Nephron (organoid): ENCODE results near the gene WDR44.
"Not testable (repeated sequence)": the region's sequence is repeated elsewhere in the genome, so short reads cannot be mapped to it uniquely, and the experiment has no call there.

Experiments used
- H3K27ac Mint-ChIP-seq, 3 experiments: 2 replicates each; pipeline ENCODE4 v1.8.0; 2020; ENCODE audit warnings: mixed read lengths in 3 of 3, mild to moderate bottlenecking in 2 of 3, moderate library complexity in 1 of 3
- H3K27me3 Mint-ChIP-seq: 2 replicates; pipeline ENCODE4 v1.8.0; 2021; ENCODE audit warnings: low read depth, mild to moderate bottlenecking, moderate library complexity, mixed read lengths
- H3K36me3 Mint-ChIP-seq: 2 replicates; pipeline ENCODE4 v1.8.0; 2020; ENCODE audit warnings: low read depth, mixed read lengths
- H3K4me1 Mint-ChIP-seq: 2 replicates; pipeline ENCODE4 v1.8.0; 2020; ENCODE audit warnings: mixed read lengths
- H3K4me3 Mint-ChIP-seq, 3 experiments: 2 replicates each; pipeline ENCODE4 v1.8.0; 2020; ENCODE audit warnings: mild to moderate bottlenecking in 3 of 3, mixed read lengths in 3 of 3, moderate library complexity in 2 of 3
- H3K9me3 Mint-ChIP-seq: 2 replicates; pipeline ENCODE4 v1.8.0; 2020; ENCODE audit warnings: mixed read lengths
- TF ChIP-seq, protein P1 (sequence below), 3 experiments: fragments of 200-600 bp; sonication (generic); IDR thresholded peaks; one replicate each; pipeline ENCODE4 v1.5.0; 2021; ENCODE audit warnings: antibody characterized with exemption in 3 of 3; ENCODE audit not compliant: unreplicated experiment in 3 of 3

Gene WDR44

DNA sequence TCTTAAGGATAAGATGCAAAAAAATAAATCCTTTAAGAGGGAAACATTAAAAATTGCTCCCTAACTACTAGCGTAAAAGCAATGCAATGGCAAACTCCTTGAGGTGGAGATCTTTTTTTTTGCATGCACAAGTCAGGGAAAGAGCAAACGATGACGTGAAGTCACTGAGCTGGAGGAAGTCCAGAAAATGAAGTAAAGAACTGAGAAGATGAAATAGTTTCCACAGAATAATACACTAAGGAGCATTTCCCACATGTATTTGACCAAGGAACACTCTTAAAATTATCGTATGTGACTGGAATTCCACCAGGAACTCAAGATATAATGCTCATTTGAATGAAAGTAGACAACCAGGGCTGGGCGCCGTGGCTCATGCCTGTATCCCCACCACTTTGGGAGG, 128.7 kb downstream of the WDR44 start:
- Mint-ChIP-seq H3K36me3 (no peaks in the 10 kb centered on the region), H3K4me3 (no peak overlapping the region), H3K27me3 (peaks cover 5% of the 10 kb centered on the region), H3K27ac (no peak overlapping the region), H3K4me1 (no peaks in the 10 kb centered on the region), H3K9me3 (peaks cover 6% of the 10 kb centered on the region)
- TF ChIP-seq, protein P1, sequence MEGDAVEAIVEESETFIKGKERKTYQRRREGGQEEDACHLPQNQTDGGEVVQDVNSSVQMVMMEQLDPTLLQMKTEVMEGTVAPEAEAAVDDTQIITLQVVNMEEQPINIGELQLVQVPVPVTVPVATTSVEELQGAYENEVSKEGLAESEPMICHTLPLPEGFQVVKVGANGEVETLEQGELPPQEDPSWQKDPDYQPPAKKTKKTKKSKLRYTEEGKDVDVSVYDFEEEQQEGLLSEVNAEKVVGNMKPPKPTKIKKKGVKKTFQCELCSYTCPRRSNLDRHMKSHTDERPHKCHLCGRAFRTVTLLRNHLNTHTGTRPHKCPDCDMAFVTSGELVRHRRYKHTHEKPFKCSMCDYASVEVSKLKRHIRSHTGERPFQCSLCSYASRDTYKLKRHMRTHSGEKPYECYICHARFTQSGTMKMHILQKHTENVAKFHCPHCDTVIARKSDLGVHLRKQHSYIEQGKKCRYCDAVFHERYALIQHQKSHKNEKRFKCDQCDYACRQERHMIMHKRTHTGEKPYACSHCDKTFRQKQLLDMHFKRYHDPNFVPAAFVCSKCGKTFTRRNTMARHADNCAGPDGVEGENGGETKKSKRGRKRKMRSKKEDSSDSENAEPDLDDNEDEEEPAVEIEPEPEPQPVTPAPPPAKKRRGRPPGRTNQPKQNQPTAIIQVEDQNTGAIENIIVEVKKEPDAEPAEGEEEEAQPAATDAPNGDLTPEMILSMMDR (IDR thresholded peaks at IDR 0.05; ENCODE audit: unreplicated experiment in 3 of 3) = no peak

DNA sequence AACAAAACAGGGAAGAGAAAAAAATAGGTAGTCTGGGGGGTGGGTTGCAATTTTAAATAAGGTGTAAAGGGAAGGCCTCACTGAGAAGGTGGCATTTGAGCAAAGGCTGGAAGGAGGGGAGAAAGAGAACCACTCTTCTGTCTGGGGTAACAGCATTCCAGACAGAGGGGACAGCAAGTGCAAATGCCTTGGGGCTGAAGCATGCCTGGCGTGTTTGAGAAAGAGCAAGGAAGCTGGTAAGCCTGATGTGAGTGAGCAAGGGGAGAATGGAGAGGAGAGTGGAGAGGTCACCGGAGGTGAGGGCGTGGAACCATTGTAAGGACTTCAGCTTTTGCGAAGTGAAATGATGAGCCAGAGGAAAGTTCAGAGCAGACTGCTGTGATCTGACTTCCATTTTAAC, 130.0 kb downstream of the WDR44 start:
- Mint-ChIP-seq H3K27ac (no peak overlapping the region), H3K9me3 (peaks cover 6% of the 10 kb centered on the region), H3K4me3 (no peak overlapping the region), H3K27me3 (peaks cover 5% of the 10 kb centered on the region), H3K36me3 (no peaks in the 10 kb centered on the region), H3K4me1 (peaks cover 7% of the 10 kb centered on the region)
- TF ChIP-seq, protein P1 (IDR thresholded peaks at IDR 0.05; ENCODE audit: unreplicated experiment in 3 of 3) = no peak

DNA sequence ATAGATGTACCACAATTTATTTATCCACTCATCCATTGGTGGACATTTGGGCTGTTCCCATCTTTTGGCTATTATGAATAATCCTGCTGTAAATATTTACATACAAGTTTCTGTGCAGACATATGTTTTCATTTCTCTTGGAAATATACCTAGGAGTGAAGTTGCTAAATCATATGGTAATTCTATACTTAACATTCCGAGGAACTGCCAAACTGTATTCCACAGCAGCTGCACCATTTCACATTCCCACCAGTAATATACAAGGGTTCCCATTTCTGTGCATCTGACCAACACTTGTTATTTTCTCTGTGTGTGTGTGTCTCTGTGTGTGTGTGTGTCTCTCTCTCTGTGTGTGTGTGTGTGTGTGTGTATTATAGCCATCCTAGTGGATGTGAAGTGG, 134.3 kb downstream of the WDR44 start:
- Mint-ChIP-seq H3K27ac (peak overlapping the region in 1 of 3 experiments; percentile 24), H3K36me3 (no peaks in the 10 kb centered on the region), H3K9me3 (peaks cover 3% of the 10 kb centered on the region), H3K27me3 (peaks cover 5% of the 10 kb centered on the region), H3K4me3 (no peak overlapping the region), H3K4me1 (peaks cover 7% of the 10 kb centered on the region)
- TF ChIP-seq, protein P1 (IDR thresholded peaks at IDR 0.05; ENCODE audit: unreplicated experiment in 3 of 3) = no peak

DNA sequence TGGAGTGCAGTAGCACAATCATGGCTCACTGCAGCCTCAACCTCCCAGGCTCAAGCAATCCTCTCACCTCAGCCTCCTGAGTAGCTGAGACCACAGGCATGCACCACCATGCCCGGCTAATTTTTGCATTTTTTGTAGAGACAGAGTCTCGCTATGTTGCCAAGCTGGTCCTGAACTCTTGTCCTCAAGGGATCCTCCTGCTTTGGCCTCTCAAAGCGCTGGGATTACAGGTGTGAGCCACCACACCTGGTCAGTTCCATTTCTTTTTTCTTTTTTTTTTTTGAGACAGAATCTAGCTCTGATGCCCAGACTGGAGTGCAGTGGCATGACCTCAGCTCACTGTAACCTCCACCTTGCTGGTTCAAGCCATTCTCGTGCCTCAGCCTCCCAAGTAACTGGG, 136.5 kb downstream of the WDR44 start:
- H3K4me3 Mint-ChIP-seq, H3K27ac Mint-ChIP-seq, H3K36me3 Mint-ChIP-seq, H3K27me3 Mint-ChIP-seq, H3K9me3 Mint-ChIP-seq, H3K4me1 Mint-ChIP-seq: not testable (repeated sequence)

DNA sequence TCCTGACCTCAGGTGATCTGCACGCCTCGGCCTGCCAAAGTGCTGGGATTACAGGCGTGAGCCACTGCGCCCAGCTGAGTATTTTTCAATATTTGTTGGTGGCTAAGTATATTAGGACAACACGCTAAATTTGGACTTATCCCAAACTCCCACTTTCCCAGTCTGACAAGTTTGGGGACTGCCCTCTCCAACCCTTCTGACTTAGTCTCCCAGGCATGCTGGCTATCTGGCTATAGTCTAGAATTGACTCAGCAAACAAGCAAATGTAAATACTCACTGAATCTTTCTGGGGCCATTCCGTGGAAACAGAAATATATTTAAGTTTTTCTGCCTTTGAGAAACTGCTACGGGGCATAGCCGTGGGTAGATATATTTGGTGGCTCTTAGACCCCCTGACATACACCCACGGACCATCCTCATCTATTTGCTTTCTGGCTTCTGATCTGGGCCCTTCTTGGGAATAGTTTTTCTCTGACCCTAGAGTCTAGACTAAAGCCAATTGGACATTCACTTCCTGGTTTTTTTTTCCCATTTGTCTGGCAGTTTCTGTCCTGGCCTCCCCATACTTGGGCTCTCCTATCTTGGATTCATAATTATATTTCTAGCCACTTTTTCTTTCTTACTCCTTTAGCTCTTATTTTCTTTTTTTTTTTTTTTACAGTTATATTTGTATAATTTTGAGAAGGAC, 138.5 kb downstream of the WDR44 start:
- Mint-ChIP-seq H3K4me3 (no peak overlapping the region), H3K27me3 (peaks cover 5% of the 10 kb centered on the region), H3K9me3 (no peaks in the 10 kb centered on the region), H3K4me1 (peaks cover 7% of the 10 kb centered on the region), H3K36me3 (no peaks in the 10 kb centered on the region), H3K27ac (no peak overlapping the region)
- TF ChIP-seq, protein P1 (IDR thresholded peaks at IDR 0.05; ENCODE audit: unreplicated experiment in 3 of 3) = no peak

DNA sequence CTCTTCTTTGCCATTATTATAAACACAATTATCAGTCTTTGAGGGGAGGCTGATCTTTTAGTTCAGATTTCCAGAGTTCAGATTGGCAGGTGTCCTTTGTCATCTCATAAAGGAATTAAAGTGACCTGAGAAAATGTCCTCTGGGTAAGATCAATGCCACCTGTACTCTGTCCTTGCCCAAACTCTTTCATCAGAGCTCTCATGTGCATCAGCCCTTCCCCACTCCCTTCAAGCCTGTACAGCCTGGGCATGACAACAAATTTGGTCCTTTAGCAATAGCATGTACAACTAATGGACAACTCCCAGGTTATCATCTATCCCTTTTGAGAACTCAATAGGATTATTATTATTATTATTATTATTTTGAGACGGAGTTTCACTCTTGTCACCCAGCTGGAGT, 140.8 kb downstream of the WDR44 start:
- H3K36me3 Mint-ChIP-seq, H3K4me1 Mint-ChIP-seq, H3K27me3 Mint-ChIP-seq, H3K4me3 Mint-ChIP-seq, H3K27ac Mint-ChIP-seq: not testable (repeated sequence)
- peaks cover 11% of the 10 kb centered on the region for H3K9me3 Mint-ChIP-seq

DNA sequence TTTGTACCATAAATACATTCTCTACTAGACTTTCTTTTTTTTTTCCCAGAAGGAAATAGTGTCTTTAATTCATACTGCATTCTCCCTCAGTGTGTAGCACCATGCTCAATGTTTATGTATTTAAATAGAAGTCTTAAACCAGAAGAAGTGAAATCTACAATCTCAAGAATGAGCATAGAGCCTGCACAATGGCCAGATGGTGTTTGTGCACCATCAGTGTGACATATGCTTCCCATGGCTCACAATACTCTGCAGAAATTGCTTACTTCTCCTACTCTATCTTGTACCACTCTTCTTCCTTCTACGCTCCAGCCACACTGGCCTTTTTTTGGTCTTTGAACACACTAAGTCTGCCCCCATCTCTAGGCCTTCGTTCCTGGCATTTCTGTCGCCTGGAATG, 147.1 kb downstream of the WDR44 start:
- Mint-ChIP-seq H3K27ac (no peak overlapping the region), H3K9me3 (peaks cover 13% of the 10 kb centered on the region), H3K4me3 (no peak overlapping the region), H3K27me3 (no peaks in the 10 kb centered on the region), H3K36me3 (no peaks in the 10 kb centered on the region), H3K4me1 (peaks cover 11% of the 10 kb centered on the region)
- TF ChIP-seq, protein P1 (IDR thresholded peaks at IDR 0.05; ENCODE audit: unreplicated experiment in 3 of 3) = no peak
